Skin of body (tissue), 2 donors: ENCODE results near the gene LGALS16. TPM values are rescaled to one million over a fixed set of nuclear protein-coding genes. Genes with fewer than 3 reads are reported as not detected.

Source experiments
- small RNA-seq: library from RNA; depleted of rRNA; stranded (forward); fragments of <200 nt; gene quantifications from one replicate; pipeline ENCODE3, GENCODE V24; 2014; ENCODE audit warnings: low replicate concordance
- total RNA-seq: library from RNA; depleted of rRNA; stranded (reverse); fragments of >200 nt; gene quantifications from one replicate; pipeline ENCODE4 v1.2.3, GENCODE V29; 2014

LGALS16 gene
- total RNA-seq, 1 donor from 2014 or later, result not detected

Small RNAs within 50 kb of the gene (small RNA-seq; reads per million reads assigned to genes)
- not detected for gene AC005176.2
- gene RPS29P27, result not detected
- not detected for gene RPS29P30

Other genes starting within 250 kb of the LGALS16 start
- 32.1 TPM for gene ZFP36, start 249.1 kb upstream of the LGALS16 start, total RNA-seq
- gene PLEKHG2, start 243.2 kb upstream of the LGALS16 start, total RNA-seq, result 29.5 TPM
- gene RPS16, start 220.0 kb upstream of the LGALS16 start, total RNA-seq, result 157 TPM
- gene SUPT5H, start 210.3 kb upstream of the LGALS16 start, total RNA-seq, result 32.9 TPM
- 28.0 TPM for gene TIMM50, start 175.1 kb upstream of the LGALS16 start, total RNA-seq
- gene DLL3, start 157.0 kb upstream of the LGALS16 start, total RNA-seq, result 0.20 TPM
- gene SELENOV, start 140.8 kb upstream of the LGALS16 start, total RNA-seq, result not detected
- 1.8 TPM for gene EID2B, start 123.1 kb upstream of the LGALS16 start, total RNA-seq
- gene EID2, start 115.8 kb upstream of the LGALS16 start, total RNA-seq, result 7.3 TPM
- gene LGALS13, start 53.4 kb upstream of the LGALS16 start, total RNA-seq, result not detected
- not detected for gene LGALS14, start 48.6 kb downstream of the LGALS16 start, total RNA-seq
- gene CLC, start 82.1 kb downstream of the LGALS16 start, total RNA-seq, result 10.0 TPM
- not detected for gene LEUTX, start 122.9 kb downstream of the LGALS16 start, total RNA-seq
- gene DYRK1B, start 178.2 kb downstream of the LGALS16 start, total RNA-seq, result 10.3 TPM
- 181 TPM for gene FBL, start 190.5 kb downstream of the LGALS16 start, total RNA-seq